Fibroblast of pulmonary artery (primary cell): Measurements from ENCODE around the gene MS4A14.

ENCODE experiments used
- DNase-seq: peaks from one replicate; pipeline ENCODE4 v3.0.0-alpha.2; 2010; ENCODE audit warnings: low read depth
- H3K4me3 ChIP-seq: replicated peaks from 2 replicates; pipeline ENCODE4 v1.5.1; 2011; ENCODE audit warnings: low read depth, mild to moderate bottlenecking, control low read depth, low read length, moderate library complexity
- TF ChIP-seq, protein P1 (sequence below): IDR thresholded peaks from 2 replicates; pipeline ENCODE4 v1.5.1; 2011; ENCODE audit warnings: mild to moderate bottlenecking, control low read depth, low read length, inconsistent platforms; ENCODE audit errors: missing control alignments

MS4A14 gene, protein sequence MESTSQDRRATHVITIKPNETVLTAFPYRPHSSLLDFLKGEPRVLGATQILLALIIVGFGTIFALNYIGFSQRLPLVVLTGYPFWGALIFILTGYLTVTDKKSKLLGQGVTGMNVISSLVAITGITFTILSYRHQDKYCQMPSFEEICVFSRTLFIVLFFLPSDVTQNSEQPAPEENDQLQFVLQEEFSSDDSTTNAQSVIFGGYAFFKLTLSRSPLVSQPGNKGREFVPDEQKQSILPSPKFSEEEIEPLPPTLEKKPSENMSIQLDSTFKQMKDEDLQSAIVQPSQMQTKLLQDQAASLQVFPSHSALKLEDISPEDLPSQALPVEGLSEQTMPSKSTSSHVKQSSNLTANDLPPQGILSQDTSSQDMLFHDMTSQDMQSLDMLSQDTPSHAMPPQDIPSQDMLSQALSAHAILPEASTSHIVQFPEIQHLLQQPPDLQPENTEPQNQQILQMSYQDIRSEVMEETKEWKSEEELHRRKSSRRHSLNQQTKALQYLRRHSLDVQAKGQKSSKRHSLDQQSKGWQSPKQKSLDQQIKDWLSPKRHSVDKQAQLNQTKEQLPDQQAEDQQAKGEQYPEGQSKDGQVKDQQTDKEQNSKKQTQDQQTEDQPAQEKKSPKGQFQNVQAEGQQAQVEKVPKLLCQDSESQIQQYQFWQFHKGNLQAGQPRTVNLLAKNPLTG

DNA sequence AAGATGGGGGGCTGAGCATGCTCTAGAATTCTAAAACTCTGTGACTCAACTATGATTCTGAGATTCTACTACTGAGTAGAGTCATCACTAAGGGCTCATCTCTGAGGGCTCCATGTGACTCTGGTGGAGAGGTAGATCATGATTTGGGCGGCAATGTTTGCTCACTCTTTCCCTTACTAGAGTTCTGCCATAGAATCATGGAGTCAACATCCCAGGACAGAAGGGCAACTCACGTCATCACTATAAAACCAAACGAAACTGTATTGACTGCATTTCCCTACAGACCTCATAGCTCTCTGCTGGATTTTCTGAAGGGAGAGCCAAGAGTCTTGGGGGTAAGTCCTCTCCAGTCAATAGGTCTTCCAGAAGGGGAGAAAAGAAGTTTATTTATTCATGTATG is at the start of gene MS4A14:
TSS of gene MS4A14 (plus strand) at position 78 of the 400 bp plus-strand sequence. CDS start at position 198, 120 bp downstream.
- TF ChIP-seq, protein P1, sequence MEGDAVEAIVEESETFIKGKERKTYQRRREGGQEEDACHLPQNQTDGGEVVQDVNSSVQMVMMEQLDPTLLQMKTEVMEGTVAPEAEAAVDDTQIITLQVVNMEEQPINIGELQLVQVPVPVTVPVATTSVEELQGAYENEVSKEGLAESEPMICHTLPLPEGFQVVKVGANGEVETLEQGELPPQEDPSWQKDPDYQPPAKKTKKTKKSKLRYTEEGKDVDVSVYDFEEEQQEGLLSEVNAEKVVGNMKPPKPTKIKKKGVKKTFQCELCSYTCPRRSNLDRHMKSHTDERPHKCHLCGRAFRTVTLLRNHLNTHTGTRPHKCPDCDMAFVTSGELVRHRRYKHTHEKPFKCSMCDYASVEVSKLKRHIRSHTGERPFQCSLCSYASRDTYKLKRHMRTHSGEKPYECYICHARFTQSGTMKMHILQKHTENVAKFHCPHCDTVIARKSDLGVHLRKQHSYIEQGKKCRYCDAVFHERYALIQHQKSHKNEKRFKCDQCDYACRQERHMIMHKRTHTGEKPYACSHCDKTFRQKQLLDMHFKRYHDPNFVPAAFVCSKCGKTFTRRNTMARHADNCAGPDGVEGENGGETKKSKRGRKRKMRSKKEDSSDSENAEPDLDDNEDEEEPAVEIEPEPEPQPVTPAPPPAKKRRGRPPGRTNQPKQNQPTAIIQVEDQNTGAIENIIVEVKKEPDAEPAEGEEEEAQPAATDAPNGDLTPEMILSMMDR = no peak
- H3K4me3 ChIP-seq = no peak within 1 kb of the TSS
- no peak for DNase-seq

GRCh38 chr11:60347084-60347797 is 49.0 kb upstream of the MS4A14 start:
- TF ChIP-seq, protein P1 = no peak
- H3K4me3 ChIP-seq = no peak overlapping the region
- DNase-seq = no peak

GRCh38 chr11:60348116-60348515 is 48.1 kb upstream of the MS4A14 start:
- TF ChIP-seq, protein P1 = no peak
- H3K4me3 ChIP-seq = no peak overlapping the region
- no peak for DNase-seq

DNA sequence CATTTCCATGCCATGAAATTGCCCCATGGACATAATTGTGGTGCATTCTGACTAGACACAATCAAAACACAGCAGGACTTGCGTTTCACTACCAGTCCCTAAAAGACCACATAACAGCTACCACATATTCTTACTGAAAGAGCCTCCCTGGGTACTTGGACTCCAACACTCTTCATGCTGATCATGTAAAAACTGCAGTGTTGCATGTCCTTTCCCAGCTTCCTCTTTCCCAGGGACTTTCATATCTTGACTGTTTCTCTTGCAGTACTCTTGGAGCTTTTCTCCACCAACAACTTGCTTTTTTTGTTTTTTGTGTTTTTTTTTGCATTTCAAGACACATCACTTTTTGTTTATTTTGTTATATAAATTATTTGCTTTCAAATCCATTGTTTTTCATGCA is 46.3 kb upstream of the MS4A14 start:
- no peak overlapping the region for H3K4me3 ChIP-seq
- no peak for DNase-seq
- TF ChIP-seq, protein P1 = no peak

DNA sequence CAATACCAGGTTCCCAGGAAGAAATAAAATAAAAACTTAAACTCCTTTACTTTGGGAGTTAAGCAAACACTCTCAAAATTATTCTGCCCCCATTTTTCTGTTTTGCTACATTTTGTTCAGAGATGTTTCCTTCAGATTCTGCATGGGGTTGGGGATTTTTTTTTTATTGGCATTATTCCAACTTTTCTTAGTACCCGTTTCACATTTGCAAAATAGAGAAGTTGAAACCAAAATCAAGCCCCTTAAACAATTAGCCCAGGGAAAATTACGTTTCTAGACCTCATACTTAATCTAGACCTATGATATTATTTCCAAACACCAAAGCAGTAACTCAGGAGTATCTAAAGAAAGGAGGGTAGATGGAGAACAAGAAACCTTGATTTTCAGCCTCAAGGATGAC is 38.5 kb upstream of the MS4A14 start:
- no peak for DNase-seq
- no peak overlapping the region for H3K4me3 ChIP-seq
- TF ChIP-seq, protein P1 = no peak

GRCh38 chr11:60360621-60361020 is 35.6 kb upstream of the MS4A14 start:
- no peak overlapping the region for H3K4me3 ChIP-seq
- DNase-seq = no peak
- TF ChIP-seq, protein P1 = no peak
